ENCODE data around the gene MS4A14. TPM values are rescaled to one million over a fixed set of nuclear protein-coding genes. Genes with fewer than 3 reads are reported as not detected.

Gene MS4A14
- total RNA-seq, 1 experiment from 2014 or later = not detected

- Histone ChIP-seq H3K36me3 (ENCODE audit: control insufficient read depth, insufficient read depth, low read length) (no peaks in the 10 kb centered on the region), H3K27me3 (ENCODE audit: control insufficient read depth, insufficient read depth, low read length) (no peaks in the 10 kb centered on the region), H3K4me3 (ENCODE audit: low read depth in 2 of 2, low read length in 2 of 2) (no peak overlapping the region), H3K27ac (ENCODE audit: low read length) (peak overlapping the region; percentile 29; the same call in 1 of the 2 replicates), H3K9me3 (ENCODE audit: control insufficient read depth, insufficient read depth, low read depth, low read length) (no peaks in the 10 kb centered on the region), H3K4me1 (ENCODE audit: control insufficient read depth, insufficient read depth, low read length) (no peaks in the 10 kb centered on the region)
- TF ChIP-seq CTCF (IDR thresholded peaks at IDR 0.05) (no peak), REST (IDR thresholded peaks at IDR 0.05; ENCODE audit: insufficient read depth in 1 of 2, low read depth in 2 of 2, low read length in 1 of 2) (no peak), SIN3A (IDR thresholded peaks at IDR 0.05; ENCODE audit: borderline replicate concordance, insufficient read depth, low read depth, low read length) (no peak), TCF7L2 (IDR thresholded peaks at IDR 0.05; ENCODE audit: low read depth, low read length) (no peak), POLR2AphosphoS5 (IDR thresholded peaks at IDR 0.05; ENCODE audit: low read depth, low read length) (no peak)
- BruUV-seq (replicated peaks) = no TSS peak
- POLR2A ChIA-PET = no interaction called here
- DNase-seq (ENCODE audit: low read depth, low spot score) (no peak), ATAC-seq (no peak)
- in situ Hi-C loops (cut with HindIII; ENCODE audit: low pct_unique_long_range_greater_than_20kb, low sequenced_read_pairs) (no loop called here), intact Hi-C loops (cut with micrococcal nuclease; ENCODE audit: unreplicated experiment) (no loop called here)
- CTCF ChIA-PET = no interaction called here
Observed at GRCh38 chr11:60377401-60378136, 18.7 kb upstream of the MS4A14 start.

GRCh38 chr11:60378354-60378753, 17.9 kb upstream of the MS4A14 start, which contains the start of gene MS4A7:
Gene MS4A7, plus strand, starts transcription at chr11:60378532. Its CDS starts 4,610 bp downstream, at chr11:60383142.
- Histone ChIP-seq H3K4me1 (ENCODE audit: control insufficient read depth, insufficient read depth, low read length) (no peaks in the 10 kb centered on the region), H3K27me3 (ENCODE audit: control insufficient read depth, insufficient read depth, low read length) (no peaks in the 10 kb centered on the region), H3K27ac (ENCODE audit: low read length) (peak within 1 kb of the TSS; percentile 29; the same call in 1 of the 2 replicates), H3K36me3 (ENCODE audit: control insufficient read depth, insufficient read depth, low read length) (no peaks in the 10 kb centered on the region), H3K4me3 (ENCODE audit: low read depth in 2 of 2, low read length in 2 of 2) (no peak within 1 kb of the TSS), H3K9me3 (ENCODE audit: control insufficient read depth, insufficient read depth, low read depth, low read length) (no peaks in the 10 kb centered on the region)
- ATAC-seq = no peak
- intact Hi-C loops (cut with micrococcal nuclease; ENCODE audit: unreplicated experiment) (no loop called here), in situ Hi-C loops (cut with HindIII; ENCODE audit: low pct_unique_long_range_greater_than_20kb, low sequenced_read_pairs) (no loop called here)
- CTCF ChIA-PET = no interaction called here
- POLR2A ChIA-PET = no interaction called here
- no peak for TF ChIP-seq CTCF (IDR thresholded peaks at IDR 0.05)
- no peak for TF ChIP-seq SIN3A (IDR thresholded peaks at IDR 0.05; ENCODE audit: borderline replicate concordance, insufficient read depth, low read depth, low read length)
- TF ChIP-seq POLR2AphosphoS5 (IDR thresholded peaks at IDR 0.05; ENCODE audit: low read depth, low read length) = no peak
- TF ChIP-seq REST (IDR thresholded peaks at IDR 0.05; ENCODE audit: insufficient read depth in 1 of 2, low read depth in 2 of 2, low read length in 1 of 2) = no peak
- TF ChIP-seq TCF7L2 (IDR thresholded peaks at IDR 0.05; ENCODE audit: low read depth, low read length) = no peak
- DNase-seq (ENCODE audit: low read depth, low spot score) = no peak
- no TSS peak for BruUV-seq (replicated peaks)
